HepG2 (cell line): Measurements from ENCODE around the gene MBTPS1. TPM values are rescaled to one million over a fixed set of nuclear protein-coding genes. Genes with fewer than 3 reads are reported as not detected.

Source experiments
- ASH2L ChIP-seq: fragments of 300-600, 200-600 bp; sonication (generic); IDR thresholded peaks from 2 replicates; pipeline ENCODE4 v1.7.0; 2017; ENCODE audit warnings: low read depth, mild to moderate bottlenecking, moderate library complexity, mixed read lengths, low read length; ENCODE audit not compliant: insufficient read length
- ETV6 ChIP-seq: sonication (generic); formaldehyde crosslinking; conservative IDR thresholded peaks from 2 replicates; pipeline ENCODE4 v1.4.0; 2020; ENCODE audit warnings: missing genetic modification reagents
- GZF1 ChIP-seq: sonication (generic); formaldehyde crosslinking; IDR thresholded peaks from 2 replicates; pipeline ENCODE4 v1.5.1; 2020; ENCODE audit warnings: mild to moderate bottlenecking, missing genetic modification reagents
- ZBED4 ChIP-seq: sonication (generic); formaldehyde crosslinking; IDR thresholded peaks from 2 replicates; pipeline ENCODE4 v1.4.0; 2020; ENCODE audit warnings: missing genetic modification reagents, borderline replicate concordance
- ZBTB21 ChIP-seq: sonication (generic); formaldehyde crosslinking; IDR thresholded peaks from 2 replicates; pipeline ENCODE4 v1.4.0; 2020; ENCODE audit warnings: missing genetic modification reagents
- ZNF124 ChIP-seq: sonication (generic); formaldehyde crosslinking; IDR thresholded peaks from 2 replicates; pipeline ENCODE4 v1.4.0; 2020; ENCODE audit warnings: missing genetic modification reagents
- ZNF318 ChIP-seq: sonication (generic); formaldehyde crosslinking; IDR thresholded peaks from 2 replicates; pipeline ENCODE4 v1.4.0; 2020; ENCODE audit warnings: mild to moderate bottlenecking, missing genetic modification reagents
- ZNF441 ChIP-seq: sonication (generic); formaldehyde crosslinking; IDR thresholded peaks from 2 replicates; pipeline ENCODE4 v1.7.0; 2021; ENCODE audit warnings: missing genetic modification reagents, borderline replicate concordance
- ZNF569 ChIP-seq: sonication (generic); formaldehyde crosslinking; IDR thresholded peaks from 2 replicates; pipeline ENCODE4 v1.5.0; 2020; ENCODE audit warnings: mild to moderate bottlenecking, missing genetic modification reagents, moderate library complexity, borderline replicate concordance
- polyA plus RNA-seq, 8 experiments: library from polyadenylated mRNA; depleted of rRNA in 3 of 8; stranded (reverse) in 7 of 8; unstranded in 1 of 8; fragments of >200 nt; fragmentation: Illumina TruSeq in 4 of 8; extraction: Trizol in 4 of 8; gene quantifications; 2 replicates each; pipeline versions ENCODE4 v1.2.1 to v1.2.3, GENCODE V29; 2011 to 2016; ENCODE audit warnings: low read depth in 4 of 8, missing spikeins in 1 of 8, mixed read lengths in 1 of 8; ENCODE audit not compliant: insufficient read depth in 1 of 8
- total RNA-seq, 5 experiments: library from RNA; depleted of rRNA; stranded (reverse); fragments of >200 nt; fragmentation: Illumina TruSeq; extraction: Trizol; gene quantifications; 2 replicates each; pipeline ENCODE4 v1.2.3, GENCODE V29; 2016; ENCODE audit warnings: low read depth in 1 of 5

MBTPS1 gene
- total and polyA plus RNA-seq, 2 of the 13 experiments (the other 11 are each of a cell fraction or from before 2014, with no cell fraction given): 56.7 to 91.3 TPM

GRCh38 chr16:84074721-84075120 is 42.0 kb downstream of the MBTPS1 start (continued):
- TF ChIP-seq ZNF318 (CRISPR knock-in tag) (no peak), ASH2L (no peak), ZBED4 (no peak), ZNF569 (CRISPR knock-in tag) (no peak), ZNF441 (CRISPR knock-in tag) (no peak), ZNF124 (no peak), ETV6 (CRISPR knock-in tag) (no peak), GZF1 (no peak), ZBTB21 (no peak)
